Activated CD4-positive, CD25-positive, alpha-beta regulatory T cell treated with anti-CD3 and anti-CD28 coated beads, Interleukin-2, amount 50 U/mL, for 16 hours (primary cell): ENCODE data around the gene PRKAG2.
"Not testable (repeated sequence)": the region's sequence is repeated elsewhere in the genome, so short reads cannot be mapped to it uniquely, and the experiment has no call there.

Experiments used
- DNase-seq: peaks from one replicate; pipeline ENCODE4 v3.0.0-alpha.2; 2020; ENCODE audit warnings: low read depth, low spot score

Gene PRKAG2

DNA sequence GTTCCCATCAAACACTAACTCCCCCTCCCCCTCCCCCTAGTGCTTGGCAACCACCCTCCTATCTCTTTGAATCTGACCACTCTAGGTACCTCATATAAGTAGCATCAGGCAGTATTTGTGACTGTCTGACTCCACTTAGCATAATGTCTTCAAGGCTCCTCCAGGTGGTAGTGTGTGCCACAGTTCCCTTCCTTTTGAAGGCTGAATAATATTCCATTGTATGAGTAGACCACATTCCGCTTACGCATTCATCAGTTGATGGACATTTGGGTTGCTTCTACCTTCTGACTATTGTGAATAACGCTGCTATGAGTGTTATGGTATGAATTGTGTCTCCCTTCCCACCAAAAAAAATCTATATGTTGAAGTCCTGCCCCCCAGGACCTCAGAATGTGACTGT lies 89.6 kb downstream of the PRKAG2 start:
- DNase-seq, result no peak

DNA sequence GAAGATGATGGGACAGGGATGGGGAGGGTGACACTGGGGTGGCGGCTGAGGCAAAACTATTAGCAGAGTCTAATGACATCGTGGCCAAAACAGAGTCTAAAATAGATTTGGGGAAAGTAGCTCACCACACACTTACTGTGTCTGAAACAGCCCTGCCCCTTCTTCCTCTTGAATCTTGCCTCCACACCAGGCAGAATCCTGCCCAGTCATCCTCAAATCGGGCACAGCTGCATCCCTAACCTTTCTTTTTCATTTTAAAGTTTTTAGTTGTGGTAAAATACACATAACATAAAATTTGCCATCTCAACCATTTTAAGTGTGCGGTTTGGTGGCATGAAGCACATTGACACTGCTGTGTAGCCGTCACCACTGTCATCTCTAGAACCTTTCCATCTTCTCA lies 90.0 kb downstream of the PRKAG2 start:
- DNase-seq, result no peak

DNA sequence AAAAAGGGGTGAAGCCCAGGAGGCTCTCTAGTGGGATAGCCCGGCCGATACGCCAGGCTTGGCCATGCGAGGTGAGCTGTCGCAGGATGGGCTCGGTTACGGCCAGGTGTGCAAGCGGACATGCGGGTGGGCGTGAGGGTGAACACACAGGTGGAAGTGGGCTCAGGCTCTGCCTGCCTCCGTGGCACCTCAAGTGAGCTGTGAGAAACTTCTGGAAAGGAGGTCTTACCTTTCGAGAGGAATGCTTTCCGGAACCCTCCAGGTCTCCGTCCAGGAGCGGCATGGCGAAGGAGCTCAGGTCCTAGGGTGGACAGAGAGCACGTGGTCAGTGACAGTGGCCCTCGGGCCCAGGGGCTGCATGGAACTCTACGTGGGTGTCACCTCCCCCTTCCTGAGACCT lies 90.7 kb downstream of the PRKAG2 start:
- no peak for DNase-seq

GRCh38 chr7:151785681-151785965 lies 91.3 kb downstream of the PRKAG2 start:
- DNase-seq, result no peak

GRCh38 chr7:151784853-151785680 lies 91.8 kb downstream of the PRKAG2 start:
- DNase-seq, result no peak

DNA sequence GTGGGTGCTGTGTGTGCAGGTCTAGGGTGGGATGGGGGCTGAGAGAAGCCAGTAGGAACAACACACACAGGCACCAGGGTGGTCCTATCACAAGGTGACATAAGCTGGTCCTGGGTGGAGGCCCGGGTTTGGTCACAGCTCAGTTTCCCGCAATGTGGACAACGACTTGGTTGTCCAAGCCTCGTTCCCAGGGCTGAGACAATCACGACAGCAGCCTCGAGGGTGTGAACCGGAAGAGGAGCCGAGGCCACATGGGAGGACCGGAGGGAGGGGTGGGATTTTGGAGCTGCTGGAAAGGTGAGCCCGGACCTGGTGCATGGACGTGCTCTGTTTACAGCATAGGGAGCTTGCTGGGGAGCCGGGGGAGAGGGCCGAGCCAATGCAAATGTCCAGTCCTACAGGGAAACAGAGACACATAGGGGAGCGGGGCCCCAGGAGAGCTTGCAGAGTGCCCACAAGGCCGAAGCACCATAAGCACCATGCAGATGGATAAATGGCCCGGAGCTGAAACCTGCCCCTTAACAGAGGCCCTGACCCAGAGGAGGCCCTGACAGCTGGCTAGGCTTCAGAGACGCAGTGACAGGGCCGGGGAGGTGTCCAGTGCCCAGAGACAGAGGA lies 92.8 kb downstream of the PRKAG2 start:
- DNase-seq, result no peak

DNA sequence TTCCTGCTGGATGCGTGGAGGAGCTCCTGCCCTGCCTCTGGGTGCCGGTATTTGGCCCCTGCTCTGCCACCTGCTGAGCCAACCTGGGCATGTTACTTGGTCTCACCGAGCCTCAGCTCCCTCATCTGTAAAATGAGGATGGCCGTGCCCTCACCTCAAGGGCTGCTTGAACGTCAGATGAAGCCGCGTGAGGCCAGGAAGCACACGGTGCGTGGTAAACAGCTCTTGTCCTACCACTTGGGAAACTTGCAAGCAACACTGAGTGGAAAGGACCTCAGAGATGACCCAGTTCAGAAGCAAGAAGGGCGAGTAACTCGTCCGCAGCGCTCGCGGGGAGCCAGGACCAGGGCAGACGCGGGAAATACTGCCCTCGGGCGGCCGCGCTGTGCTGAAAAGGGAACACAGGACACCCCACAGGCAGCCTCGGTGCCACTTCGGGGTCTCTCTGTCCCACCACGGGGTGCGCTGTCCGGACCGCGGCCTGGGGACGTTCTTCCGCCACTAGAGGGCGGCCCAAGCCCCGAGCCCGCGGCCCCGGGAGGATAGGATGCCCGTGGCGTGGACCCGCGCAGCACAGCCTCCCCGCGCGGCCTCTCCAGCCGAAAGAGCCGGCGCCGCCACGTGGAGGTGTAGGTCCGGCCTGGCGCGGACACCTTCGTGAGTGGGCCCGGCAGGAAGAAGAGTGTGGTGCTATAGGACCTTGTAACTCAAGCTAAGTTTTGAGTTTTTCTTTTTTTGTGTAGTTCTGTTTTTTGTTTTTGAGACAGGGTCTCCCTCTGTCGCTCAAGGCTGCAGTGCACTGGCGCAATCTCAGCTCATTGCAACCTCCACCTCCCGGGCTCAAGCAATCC lies 94.1 kb downstream of the PRKAG2 start:
- DNase-seq, result peak; percentile 40

DNA sequence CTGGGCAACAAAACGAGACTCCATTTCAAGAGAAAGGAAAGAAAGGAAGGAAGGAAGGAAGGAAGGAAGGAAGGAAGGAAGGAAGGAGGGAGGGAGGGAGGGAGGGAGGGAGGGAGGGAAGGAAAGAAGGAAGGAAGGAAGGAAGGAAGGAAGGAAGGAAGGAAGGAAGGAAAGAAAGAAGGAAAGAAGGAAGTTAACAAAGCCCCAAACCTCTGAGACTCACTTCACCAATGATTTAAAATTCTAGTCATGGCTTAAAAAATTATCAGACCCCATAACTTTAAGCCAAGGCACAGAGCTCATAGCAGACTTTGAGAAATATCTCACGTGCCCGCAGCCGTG lies 94.7 kb downstream of the PRKAG2 start:
- DNase-seq, result not testable (repeated sequence)

DNA sequence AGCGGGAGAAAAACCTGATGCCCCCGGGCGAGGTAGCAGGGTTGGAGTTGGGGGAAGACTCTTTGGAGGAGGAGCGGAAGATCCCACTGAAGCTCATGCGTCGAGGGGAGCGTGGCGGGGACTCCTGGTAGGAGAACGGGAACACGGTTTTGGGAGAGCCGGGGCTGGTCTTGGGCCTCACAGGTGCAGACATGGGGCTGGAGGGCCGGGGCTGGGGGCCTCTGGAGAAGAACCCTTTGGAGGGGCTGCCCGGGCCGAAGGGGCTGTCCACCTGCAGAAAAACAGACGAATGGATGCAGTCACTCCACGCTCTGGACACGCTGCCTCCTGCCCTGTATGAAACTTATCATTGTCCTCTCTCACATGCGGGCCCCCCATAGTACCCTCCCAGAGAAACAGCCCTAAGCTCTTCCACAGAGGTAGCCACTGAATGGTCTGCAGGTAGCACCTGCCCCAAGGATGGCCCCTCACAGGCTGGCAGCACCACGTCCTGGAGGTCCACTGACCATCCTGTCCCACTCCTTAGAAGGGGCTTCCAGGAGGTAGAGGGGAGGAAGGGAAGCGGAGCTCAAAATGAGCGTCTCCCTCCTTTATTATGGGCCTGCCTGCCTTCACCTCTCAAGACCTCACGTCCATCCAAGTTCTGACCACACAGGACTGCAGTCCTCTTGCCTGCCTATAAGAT lies 95.6 kb downstream of the PRKAG2 start:
- DNase-seq, result no peak

GRCh38 chr7:151780631-151781030 lies 96.3 kb downstream of the PRKAG2 start:
- DNase-seq, result no peak

DNA sequence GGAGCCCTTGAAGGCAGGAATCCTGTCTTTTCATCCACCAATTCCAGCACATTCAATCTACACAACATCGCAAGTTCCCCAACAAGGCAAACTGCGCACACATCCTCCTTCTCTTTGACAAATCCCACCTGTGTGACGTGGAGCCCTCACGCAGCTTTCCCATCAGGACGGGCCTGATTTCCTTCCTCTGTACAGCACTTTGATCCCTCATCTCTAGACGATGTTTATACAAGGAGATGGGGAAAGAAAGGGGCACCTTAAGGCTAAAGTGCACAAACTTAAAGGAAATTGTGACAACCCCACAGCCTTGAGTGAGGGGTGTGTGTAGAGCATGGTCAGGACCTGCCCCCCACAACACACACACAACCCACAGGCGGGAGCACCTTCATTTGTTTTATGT lies 97.2 kb downstream of the PRKAG2 start:
- no peak for DNase-seq

- no peak for DNase-seq
Observed at GRCh38 chr7:151779255-151779654, 97.7 kb downstream of the PRKAG2 start.

DNA sequence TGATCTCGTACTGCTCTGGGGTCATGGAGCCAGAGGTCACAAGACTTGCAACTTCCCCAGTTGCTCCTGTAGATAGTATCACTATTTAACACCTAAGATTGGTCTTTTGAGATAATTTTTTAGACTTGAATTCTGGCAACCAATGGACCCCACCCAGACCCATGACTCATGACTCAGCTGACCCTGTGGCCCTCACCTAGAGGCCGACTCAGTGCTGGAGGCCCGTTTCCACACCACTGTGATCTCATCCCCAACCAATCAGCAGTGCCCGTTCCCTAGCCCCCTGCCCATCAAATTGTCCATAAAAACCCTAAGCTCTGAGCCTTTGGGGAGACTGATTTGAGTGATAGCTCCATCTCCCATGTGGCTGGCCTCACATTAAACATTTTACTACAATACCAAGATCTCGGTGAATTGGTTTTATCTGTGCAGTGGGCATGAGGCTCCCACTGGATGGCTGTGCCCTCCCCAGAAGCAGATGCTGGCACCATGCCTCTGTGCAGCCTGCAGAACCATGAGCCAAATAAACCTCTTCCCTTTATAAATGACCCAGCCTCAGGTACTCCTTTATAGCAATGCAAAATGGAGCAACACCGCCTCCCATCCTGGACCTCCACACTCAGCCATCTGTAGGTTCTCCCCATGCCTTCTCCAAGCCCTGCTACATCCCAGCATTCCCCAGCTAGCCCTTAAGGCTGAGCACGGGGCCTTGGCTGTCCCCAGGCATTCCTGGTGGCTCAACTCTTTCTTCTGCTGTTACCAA lies 98.8 kb downstream of the PRKAG2 start:
- DNase-seq, result no peak

DNA sequence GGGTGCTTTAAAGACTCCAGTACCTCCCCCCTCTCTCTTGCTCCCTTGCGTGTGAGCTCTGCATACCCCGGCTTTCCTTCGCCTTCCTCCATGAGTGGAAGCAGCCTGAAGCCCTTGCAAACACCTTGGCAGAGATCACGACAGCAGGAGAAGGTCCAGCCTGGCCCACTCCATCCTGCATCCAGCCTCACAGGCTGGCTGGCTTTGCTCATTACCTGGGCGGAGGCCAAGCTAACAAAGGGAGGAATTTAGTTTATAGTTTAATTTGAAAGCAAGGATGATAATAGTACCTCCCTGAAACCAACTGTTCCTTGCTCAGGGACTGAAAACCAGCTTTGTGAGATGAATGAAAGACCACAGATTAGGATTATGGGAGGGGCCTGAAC lies 99.4 kb downstream of the PRKAG2 start:
- DNase-seq, result no peak

DNA sequence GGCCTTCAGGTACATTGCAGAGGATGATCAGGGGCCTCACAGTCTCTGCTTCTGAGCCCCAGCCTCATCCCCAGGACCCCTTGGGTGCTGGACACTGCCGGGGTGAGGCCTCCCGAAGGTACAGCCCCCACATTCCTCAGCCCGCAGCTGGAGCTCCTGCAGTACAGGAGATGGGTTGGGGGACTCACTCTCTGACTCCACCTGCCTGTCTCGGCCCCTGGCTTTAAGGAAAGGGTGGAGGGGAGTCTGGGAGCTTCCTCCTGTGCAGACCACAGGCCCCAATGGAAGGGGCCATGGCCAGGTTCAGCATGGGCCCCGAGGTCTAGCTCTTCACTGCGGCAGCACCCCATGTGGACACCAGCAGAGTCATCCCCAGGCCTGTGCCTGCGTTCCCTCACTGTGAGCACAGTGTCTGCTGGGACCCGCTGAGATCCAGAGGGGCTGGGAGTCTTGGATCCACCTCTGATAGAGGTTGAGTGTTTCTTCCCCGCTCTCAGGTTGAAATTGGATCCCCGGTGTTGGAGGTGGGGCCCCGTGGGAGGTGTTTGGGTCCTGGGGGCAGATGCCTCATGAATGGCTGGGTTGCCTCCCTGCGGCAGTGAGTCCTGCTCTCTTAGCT lies 99.9 kb downstream of the PRKAG2 start:
- no peak for DNase-seq

DNA sequence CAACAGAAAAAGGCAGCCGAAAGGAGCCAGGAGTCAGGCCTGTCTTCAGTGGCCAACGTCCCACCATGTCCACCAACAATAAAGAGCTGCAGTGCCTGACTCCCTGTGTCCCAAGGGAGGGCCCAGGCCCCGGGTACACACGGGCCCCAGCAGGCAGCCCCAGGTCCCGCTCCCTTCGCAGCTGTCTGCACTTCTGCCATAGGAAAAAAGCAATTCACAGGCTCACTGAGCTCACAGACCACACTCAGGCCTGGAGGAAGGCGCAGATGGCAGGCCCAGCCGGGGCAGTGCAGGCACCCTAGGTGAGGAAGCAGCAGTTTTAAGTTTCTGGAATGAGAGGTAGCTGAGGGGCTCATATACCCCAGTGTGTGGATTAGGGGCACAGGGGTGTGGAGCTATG lies 100.5 kb downstream of the PRKAG2 start:
- DNase-seq, result no peak

DNA sequence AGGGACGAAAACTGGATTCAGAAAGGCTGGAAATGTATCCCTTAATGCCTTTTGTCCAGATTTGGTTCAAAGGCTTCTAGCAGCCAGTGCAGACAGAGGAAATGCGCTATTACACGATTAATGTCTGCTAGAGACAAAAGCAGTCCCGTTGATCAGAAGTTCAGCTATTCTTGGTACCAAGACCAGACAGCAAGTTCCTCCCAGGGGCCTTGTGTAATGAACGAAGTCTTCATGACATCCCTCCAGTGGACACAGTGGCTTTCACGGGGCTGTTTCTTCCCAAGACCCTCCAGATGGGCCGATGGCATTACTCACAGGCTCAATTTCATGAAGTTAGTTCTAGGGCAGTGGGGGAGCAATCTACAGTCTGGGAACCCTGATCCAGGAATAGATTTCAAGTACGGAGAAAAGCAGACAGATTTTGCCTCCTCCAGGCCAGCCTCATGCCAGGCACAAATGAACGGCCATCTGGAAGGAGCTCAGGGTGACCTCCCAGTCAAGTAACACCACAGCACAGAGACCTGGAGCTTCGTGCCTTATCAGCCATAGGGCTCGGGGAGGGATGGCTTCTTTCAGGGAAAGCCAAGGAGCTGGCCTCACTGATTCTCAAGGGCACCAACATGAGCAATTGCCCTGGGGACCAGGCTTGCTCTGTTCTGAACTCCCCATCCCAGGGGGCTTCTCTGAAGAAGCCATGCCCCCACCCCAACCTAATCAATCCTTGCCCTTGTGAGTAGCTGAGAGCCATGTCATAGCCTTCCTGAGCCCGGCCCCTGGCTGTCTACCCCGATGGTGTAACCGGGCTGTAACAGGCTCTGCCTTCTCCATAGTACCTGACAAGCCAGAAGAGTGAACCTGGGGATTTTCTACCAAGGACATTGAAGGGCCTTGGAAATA lies 101.1 kb downstream of the PRKAG2 start:
- no peak for DNase-seq

DNA sequence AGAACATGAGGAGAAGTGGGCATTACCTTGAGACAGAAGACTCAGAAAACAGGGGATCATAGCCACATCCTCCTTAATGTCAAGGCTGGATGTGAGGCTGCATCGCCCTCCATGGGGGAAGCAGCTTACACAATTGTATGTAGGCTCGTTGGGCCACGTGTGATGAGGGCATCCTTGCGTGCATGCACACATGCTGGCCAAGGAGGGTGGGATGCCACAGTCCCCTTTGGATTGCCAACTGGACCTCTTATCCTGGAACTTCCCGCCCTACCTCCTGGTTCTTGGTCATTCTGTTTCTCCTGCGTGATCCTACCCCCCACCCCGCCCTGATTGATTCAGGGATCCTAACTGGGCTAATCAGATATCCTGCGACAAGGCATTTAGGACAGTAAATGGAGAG lies 102.0 kb downstream of the PRKAG2 start:
- DNase-seq, result no peak

GRCh38 chr7:151773797-151774196 lies 103.1 kb downstream of the PRKAG2 start:
- DNase-seq, result no peak

DNA sequence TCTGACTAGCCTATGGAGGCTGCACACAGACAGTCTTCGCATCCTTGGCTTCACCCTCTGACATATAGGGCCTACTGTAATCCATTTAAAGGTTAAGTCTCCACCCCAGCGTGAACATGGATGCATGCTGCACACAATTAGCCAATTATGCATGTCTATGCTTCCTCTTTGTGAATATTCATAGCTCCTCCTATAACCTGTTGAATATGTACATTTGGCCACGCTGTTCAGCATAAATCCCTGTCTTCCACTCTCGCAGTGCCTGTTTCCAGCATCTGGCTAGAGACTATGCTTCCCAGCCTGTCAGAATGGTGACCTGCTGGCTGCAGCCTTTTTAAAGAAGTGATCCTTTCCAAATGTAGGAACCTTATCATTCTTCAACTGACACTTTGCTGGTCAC lies 106.7 kb downstream of the PRKAG2 start:
- DNase-seq, result no peak
